Left hindlimb (tissue), 1 donor: ENCODE results near the gene PLCE1.
A peak's percentile ranks its signal among the peaks of the same experiment; 100 is the strongest.
"Not testable (repeated sequence)": the region's sequence is repeated elsewhere in the genome, so short reads cannot be mapped to it uniquely, and the experiment has no call there.

Experiments used
- DNase-seq: peaks from one replicate; pipeline ENCODE4 v3.0.0-alpha.2; 2018

The PLCE1 gene

DNA sequence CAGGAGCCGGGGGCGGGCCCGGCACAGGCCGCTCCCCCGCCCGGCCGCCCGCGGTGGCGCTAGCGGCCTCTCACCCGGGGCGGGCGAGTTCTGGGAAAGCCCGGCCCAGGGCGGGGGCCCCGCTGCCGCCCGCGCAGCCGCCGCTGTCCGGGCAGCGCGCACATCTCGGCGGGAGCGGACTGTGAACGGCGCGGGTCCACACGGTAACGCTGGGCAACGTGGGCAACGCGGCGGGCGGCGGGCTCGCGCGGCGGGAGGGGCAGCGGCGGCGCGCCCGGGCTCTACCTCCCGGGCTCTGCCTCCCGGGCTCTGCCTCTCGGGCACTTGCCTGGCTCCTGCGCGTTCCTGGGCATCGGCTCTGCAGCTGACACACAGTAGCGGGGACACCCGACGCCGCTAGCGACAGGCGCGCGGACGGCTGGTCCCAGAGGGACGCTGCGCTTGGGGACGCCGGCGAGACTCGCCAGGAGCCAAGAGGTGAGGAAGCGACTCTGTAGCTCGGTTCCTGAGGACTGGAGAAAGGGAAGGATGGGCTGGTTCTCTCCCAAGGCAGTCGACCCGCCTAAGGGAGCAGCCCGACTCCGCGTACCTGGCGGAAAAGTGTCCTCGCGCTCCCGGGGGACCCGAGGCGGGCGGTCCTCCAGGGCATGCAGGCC is at the start of gene PLCE1:
Gene PLCE1 (plus strand): TSS at position 150 of the 656 bp plus-strand sequence. CDS start 37,116 bp downstream, outside the sequence.
- peak; percentile 79 for DNase-seq

DNA sequence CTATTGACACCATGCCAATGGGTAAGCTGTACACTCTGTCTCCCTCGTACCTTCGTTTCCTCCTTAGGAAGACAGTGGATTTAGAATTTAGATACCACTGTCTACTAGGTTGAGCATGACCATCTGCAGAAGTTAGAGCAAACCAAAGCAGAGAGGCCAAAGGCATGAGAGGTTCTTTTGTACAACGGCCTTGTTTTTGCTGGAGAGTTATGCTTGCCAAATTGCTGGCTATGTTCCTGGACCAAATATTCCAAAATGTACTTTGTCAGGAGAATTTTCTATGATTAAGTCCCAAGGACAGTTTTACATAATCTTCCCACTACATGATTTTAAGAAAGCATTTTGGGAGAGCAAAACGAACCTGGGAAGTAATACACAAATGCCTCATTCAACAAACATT is 47.9 kb upstream of the PLCE1 start:
- no peak for DNase-seq

DNA sequence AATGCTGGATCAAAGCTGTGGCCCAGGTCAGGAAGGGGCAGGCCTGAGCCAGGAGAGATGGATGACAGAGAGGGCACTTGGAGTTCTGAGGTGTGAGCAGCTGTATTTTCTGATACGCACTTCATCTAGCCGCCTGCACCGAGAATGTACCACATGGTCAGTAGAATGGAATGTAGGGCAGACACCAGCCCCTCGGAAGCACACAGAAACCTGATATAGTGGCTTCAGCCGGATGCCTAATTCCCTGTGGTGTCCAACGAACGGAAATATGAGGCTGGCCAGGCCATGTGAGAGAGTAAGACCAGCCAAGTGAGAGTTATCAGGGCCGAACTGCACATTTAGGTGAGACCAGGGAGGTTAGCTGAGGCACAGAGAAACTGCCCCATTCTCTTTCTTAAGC is 46.7 kb upstream of the PLCE1 start:
- peak; percentile 53 for DNase-seq

DNA sequence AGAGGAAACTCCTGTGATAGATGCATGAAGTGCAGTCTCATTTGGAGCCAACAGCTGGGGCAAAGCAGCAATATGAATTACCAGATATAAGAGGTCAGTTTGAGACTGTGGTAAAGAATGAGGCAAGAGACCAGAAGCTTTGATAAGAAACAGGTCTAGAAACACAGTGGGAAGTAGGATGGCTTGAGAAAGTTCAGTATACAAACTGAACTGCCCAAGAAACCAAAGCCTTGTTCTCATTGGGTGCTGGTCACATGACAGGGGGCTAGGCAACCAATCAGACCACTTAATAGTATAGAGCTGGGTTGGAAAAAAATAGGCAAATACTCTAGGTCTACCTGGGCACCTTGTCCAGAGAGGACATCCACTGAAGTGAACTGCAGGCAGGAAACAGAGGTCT is 46.2 kb upstream of the PLCE1 start:
- no peak for DNase-seq

DNA sequence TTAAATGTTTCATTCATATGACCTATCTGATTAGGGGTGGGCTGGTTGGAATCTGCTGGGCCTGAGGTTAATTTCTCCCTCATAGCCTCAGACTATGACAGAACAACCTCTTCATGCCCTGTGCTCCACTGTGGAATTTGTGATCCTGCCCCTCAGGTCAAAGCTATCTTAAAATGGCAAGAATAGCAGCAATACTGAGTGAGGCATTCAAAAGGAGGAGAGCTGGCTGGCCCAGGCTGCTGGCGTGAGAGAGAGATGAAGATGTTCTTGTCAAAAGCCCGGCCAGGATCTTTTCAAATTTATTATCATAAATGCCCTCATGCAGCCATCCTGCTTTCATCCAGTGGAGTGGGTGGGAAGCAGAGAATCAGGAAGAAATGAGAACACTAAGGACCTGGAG is 41.8 kb upstream of the PLCE1 start:
- no peak for DNase-seq

DNA sequence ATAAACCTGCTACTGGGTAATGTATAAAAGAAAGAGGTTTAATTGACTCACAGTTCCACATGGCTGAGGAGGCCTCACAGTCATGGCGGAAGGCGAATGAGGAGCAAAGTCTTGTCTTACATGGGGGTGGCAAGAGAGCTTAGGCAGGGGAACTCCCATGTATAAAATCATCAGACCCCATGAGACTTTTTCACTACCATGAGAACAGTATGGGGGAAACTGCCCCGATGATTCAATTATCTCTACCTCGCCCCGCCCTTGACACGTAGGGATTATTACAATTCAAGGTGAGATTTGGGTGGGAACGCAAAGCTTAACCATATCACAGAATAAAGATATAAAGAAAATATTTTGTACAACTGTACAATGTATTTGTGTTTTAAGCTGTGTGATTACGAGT is 39.4 kb upstream of the PLCE1 start:
- DNase-seq = no peak

DNA sequence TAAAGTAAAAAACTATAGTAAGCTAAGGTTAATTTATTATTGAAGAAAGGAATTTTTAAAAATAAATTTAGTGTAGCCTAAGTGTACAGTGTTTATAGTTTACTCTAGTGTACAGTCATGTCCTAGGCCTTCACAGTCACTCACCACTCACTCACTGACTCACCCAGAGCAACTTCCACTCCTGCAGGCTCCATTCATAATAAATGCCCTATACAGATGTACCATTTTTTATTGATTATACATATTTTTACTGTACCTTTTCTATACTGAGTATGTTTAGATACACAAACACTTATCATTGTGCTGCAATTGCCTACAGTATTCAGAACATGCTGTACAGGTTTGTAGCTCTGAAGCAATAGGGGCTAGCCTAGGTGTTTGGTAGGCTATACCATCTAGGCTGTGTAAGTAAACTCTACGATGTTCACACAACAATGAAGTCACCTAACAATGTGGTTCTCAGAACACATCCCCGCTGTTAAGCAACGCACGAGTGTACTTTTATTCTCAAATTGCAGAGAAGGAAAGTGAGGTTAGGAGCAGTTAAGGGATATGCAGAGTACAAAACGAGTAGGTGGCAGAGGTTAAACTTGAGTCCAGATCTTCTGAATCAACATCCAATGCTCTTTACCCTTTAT is 38.9 kb upstream of the PLCE1 start:
- no peak for DNase-seq

DNA sequence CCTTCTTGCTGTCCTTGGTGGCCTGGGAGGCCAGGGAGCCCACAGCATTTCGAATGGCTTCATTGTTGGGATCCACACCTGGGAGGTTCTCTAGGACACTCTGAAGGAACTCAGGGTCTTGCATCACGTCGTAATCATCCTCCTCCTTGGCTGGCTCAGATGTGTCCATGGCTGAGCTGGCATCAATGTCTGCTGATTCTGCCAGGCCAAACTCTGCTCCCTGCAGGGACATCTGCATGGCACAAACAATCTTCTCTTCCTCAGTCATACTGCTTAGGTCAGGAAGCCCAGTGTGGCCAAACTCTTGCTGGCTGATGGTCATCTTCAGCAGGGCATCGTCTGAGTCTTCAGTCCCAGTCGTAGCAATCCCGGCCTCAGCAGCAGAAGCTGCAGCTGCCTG is 34.9 kb upstream of the PLCE1 start:
- no peak for DNase-seq

DNA sequence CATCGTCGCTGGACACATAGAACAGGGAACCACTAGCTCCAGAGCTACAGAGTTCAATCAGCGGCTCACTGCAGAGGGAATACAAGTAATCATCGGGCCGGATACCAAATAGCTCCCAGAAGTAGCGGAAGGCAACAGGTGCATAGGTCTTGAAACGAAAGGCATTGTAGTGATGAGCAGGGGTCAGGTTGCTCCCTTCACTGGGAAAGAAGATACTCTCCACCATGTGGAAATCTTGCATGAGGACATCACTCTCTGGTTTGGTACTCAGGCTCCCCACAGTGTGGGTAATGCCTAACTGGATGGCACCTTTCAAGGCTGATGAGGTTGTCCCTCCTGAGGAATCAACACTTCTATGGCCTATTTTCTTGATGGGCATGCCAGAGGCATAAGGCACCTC is 32.7 kb upstream of the PLCE1 start:
- DNase-seq = not testable (repeated sequence)

DNA sequence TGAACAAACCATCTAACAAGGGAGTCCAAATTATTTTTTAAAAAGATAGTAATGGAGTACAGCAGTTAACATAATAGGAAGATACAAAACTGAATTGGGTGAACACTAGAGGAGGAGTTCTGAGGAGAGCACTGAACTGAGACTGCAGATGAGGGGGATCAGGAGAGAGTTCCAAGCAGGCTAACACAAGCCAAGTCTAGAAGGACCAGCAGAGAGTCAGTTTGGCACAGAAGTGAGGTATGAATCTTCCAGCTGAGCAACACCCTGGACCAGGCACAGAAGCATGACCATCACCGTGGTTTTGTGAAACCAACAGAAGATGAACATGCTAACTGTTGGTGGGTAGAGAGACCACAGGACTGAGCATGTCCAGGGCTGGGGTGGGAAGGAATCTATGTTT is 30.8 kb upstream of the PLCE1 start:
- no peak for DNase-seq

DNA sequence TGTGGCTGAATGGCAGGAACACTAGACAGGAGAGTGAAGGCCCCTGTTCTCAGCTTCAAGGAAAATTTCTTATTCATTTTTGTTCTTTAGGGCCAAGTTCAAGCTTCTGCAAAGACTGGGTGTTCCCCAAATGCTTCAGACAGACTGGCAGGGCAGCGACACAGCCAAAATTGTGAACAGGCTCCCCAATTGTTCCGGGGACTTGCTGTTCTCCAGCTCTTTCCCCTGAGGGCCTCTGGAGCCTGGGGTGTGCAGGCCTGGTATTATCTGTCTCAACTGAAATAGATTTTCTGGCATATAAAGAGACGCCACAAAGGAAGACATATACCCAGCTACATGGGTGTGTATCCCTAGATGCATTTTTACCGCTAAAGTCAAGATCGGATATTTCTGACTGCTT is 30.3 kb upstream of the PLCE1 start:
- DNase-seq = no peak

DNA sequence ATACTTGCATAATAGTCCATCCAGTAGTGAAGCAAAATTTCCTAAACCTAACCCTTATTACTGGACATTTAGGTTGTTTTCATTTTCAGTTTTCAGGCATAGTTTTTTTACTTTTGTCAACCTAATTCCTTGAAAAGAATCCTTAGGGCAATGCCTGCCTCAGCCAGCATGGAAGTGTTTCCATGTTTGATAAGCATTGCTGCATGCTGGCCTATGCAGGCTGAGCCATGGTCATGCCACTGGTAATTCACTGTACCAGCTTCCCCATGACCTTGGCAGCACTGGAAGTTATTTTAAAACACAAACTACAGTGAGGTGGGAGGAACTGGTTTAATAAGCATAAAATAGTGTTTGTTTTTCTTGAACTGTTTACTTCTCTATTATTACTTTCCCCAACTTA is 27.8 kb upstream of the PLCE1 start:
- DNase-seq = no peak

DNA sequence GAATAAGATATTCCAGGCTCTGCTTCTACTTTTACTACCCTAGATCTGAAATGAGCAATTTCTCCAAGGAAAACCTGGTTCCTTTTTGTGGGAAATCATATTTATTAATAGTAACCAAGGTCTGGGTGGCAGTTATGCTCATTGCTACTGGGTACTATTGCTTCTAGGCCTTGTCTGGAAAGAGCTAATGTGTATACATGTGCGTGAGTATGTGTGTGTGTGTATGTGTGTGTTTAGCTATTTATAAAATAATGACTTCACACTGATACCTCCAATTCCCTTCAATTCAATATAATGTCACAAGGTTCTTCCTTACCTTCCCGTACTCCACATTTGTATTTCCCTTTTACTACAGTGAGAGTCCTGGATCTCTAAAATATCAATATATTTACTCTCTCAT is 26.0 kb upstream of the PLCE1 start:
- no peak for DNase-seq

DNA sequence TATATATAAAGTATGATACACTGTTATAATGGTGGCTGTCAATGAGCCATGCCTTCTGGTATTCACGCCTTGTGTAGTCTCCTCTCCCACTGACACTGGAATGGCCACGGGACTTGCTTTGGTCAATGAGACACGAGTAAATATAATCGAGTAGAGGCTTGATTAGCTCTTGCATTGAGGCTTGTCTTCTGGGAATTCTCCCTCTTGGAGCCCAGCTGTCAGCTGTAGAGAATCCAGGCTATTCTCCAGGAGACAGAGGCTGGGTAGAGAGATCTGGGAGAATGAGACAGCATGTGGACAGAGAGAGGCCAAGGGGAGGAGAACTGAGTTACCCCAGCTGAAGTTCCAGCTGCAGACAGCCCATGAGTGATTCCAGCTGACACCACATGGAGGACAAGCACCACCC is 25.2 kb upstream of the PLCE1 start:
- DNase-seq = no peak

DNA sequence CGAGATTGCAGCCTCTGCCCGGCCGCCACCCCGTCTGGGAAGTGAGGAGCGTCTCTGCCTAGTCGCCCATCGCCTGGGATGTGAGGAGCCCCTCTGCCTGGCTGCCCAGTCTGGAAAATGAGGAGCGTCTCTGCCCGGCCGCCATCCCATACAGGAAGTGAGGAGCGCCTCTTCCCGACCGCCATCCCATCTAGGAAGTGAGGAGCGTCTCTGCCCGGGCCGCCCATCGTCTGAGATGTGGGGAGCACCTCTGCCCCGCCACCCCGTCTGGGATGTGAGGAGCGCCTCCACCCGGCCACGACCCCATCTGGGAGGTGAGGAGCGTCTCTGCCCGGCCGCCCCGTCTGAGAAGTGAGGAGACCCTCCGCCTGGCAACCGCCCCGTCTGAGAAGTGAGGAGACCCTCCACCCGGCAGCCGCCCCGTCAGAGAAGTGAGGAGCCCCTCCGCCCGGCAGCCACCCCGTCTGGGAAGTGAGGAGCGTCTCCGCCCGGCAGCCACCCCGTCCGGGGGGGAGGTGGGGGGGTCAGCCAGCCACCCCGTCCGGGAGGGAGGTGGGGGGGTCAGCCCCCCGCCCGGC is 23.2 kb upstream of the PLCE1 start:
- not testable (repeated sequence) for DNase-seq

DNA sequence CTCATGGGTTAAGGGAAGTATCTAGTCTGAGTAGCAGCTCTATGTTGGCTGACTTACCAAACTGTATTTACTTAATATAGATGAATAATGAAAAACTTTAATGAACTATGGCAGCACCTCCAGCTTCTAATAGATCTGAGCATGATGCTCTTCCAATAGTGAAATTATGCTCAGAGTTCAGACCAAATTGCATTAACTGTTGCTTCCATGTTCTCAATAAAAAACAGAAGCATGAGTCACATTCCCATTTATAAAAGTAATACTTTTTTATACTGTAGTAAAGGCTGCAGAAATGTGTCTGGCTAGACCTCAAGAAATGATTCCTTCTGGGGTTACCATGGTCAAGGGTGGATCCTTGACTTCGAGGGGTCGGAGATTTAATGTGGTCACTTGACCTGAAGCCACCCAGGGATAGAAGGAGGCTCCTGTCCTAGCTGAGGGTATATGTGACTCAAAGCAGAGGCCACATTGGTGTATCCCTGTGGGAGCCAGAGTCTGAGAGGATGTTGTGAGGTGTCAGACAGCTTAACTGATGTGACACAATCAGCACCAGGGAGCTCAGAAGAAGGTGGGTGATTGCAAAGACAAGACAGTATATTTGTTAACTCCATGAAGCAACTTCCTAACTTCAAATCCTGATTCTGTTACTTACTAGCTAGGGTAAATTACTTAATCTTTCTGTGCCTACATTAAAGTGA is 19.8 kb upstream of the PLCE1 start:
- DNase-seq = no peak

DNA sequence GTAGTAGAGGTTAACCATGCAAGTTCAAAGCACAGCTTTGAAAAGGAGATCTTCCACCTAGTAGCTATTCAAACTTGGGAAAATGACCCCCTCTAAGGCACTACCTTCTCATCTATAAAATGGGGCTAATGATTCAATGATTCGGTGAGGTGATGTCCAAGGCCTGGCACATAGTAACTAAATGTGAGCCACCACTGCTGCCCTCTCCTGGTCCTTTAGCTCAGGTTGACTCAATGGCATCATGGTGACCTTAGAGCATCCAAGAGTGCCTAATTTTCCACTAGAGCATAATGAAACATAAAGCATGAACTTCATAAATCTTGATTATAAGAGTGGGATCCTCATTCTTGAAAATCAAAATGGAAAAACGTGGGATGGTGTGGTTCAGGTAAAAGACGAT is 16.3 kb upstream of the PLCE1 start:
- DNase-seq = no peak

DNA sequence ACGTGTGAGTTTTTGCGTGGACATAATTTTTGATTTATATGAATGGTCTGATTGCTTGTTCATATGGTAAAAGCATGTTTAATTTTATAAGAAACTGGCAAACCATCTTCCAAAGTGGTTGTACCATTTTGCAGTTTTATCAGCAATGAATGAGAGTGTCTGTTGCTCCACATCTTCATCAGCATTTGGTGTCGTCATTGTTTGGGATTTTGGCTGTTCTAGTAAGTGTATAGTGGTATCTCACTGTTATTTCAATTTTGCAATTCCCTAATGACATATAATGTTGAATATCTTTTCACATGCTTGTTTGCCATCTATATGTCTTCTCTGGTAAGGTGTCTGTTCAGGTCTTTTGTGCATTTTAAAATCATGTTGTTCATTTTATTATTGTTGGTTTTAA is 13.2 kb upstream of the PLCE1 start:
- DNase-seq = no peak

DNA sequence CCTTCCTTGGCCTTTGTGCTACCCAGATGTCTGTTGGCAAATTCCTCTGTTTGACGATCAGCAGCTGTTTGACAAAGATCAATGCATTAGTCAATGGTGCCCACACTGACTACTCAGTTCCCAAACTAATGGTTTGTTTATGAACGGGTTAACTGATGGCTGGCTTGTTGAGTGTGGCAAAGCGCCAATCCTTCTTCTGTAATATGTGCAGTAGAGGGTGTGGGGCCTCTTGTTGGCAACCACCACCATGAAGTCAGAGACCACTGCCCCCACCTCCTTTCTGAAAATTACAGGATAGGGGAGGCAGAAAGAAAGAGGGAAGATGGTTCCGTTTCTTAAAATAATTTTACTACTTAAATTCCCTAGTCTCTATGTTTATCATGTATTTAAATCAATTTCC is 2.6 kb upstream of the PLCE1 start:
- DNase-seq = peak; percentile 62

DNA sequence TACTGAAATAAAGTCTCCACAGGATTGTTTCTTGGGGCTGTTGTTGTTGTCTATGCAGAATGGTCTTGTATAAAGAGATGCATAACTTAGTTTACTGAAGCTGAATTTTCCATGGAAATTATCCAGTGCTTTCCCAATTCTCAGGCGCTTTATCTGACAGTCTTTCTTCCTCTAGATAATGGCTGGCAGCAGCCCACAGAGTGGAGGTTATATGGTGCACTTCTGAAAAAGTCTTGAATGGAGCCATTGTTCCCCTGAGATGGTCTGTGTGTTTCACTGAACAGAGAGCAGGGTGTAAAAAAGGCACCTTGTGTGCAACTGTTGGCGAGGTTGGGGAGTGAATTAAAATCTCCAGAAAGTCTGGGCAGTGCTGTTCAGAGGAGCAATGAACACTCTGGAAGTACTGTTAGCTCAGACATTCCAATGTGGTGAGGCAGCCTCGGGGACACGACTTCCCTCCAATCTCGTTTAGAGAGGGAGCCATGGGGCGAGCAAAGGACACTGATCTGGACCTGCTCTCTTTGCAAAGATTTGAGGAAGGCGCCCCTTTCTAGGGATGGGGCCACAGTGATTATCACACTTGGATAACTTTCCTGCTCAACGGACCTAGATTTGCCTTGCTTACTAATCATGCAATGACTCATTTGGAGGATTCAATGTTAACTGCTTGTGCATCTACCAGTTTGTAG is 2.0 kb upstream of the PLCE1 start:
- DNase-seq = peak; percentile 76

DNA sequence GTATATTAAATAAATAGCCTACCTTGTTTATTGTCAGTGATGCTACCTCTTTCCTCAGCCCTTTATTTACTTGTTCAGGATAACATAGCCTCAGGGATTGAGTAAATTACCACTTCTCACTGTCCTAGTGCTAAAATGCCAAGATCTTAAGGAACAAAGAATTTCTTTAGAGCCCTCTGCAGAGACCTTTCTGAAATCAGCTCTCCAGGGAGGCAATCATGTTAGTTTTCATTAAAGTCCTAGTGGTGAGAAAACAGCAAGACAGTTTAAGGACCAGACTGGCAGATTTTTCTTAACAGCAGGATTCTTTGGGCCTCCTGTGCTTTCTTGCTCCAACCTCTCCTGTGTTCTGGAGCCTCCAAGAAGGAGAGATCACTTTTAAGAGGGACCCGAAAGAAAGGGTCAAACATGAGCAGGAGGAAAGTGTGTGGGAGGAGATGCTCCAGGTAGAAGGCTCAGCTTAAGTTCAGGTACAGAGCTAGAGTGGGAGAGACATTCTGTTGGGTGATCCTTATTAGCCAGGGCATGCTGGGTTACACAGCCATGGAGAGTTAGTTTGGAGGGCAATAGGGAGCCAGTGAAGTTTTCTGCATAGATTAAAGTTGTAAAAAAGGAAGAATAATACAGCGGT is 1.2 kb upstream of the PLCE1 start:
- DNase-seq = no peak

DNA sequence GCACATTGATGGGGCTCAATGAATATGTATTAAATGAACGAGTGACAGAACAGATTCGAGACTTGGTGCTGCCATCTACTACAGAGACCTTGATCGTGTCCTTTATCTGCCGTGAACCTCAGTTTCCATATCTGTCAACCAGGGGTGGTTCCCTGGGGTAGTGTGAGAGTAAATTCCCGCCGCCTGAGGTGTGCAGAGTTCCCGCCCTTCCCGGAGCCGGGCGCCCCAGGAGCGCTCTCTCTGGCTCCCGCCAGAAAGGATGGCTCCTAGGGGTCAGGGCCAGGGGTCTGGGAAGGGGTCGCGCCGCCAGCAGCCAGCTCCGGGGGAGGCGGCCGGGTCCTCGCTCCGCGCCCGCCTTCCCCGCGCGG is 333 bp upstream of the PLCE1 start:
- no peak for DNase-seq

DNA sequence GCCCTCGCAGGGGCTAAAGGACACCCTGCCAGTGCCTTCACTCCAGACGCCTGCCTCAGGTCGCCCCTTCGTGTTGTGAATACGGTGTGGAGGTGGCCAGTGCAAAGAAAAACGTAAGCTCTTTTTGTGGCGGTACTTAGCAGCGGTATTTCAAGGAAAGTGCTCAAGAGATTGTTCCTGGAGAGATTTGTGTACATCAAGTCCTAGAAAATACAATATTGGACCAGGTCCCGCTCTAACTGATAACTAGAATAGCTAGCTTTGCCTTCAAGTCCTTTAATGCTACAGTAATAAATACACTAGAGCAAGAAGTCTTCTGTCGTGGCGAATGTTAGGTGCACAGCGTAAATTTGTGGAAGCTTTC is 689 bp downstream of the PLCE1 start:
- DNase-seq = no peak
